Subcutaneous adipose tissue (tissue), 4 donors: ENCODE data around the gene CYBB. TPM values are rescaled to one million over a fixed set of nuclear protein-coding genes. Genes with fewer than 3 reads are reported as not detected.

Experiments used
- CTCF ChIP-seq: fragments of 450-650 bp; IDR thresholded peaks from one replicate; pipeline ENCODE4 v1.5.1; 2016; ENCODE audit warnings: low read depth, mild to moderate bottlenecking, control low read depth, antibody characterized with exemption, moderate library complexity
- total RNA-seq, 4 donors: library from RNA; depleted of rRNA; stranded (reverse); fragments of >200 nt; gene quantifications; one replicate each; pipeline ENCODE4 v1.1.0, GENCODE V29; 2016

CYBB gene
- total RNA-seq, 4 donors from 2014 or later = 23.9 to 80.4 (median 60.2) TPM

DNA sequence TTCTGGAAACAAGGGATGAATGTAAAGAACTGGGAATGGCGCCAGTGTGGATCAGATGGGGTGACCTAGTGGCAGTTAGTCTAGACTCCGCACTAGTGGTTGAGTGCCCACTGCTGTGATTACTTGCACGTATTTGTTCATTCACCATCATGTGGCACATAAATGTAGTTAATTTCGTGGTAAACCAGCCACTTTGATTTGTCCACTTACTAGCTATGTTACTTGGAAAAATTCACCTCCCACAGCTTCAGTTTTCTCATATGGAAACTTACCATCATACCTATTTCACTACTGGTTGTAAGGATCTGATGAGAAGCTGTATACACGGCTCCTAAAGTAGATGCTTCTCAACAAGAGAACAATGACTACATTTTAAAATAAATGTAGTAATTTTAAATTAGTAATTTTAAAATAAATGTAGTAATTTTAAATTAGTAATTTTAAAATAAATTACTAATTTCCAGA lies 67.9 kb downstream of the CYBB start:
- TF ChIP-seq CTCF = no peak

DNA sequence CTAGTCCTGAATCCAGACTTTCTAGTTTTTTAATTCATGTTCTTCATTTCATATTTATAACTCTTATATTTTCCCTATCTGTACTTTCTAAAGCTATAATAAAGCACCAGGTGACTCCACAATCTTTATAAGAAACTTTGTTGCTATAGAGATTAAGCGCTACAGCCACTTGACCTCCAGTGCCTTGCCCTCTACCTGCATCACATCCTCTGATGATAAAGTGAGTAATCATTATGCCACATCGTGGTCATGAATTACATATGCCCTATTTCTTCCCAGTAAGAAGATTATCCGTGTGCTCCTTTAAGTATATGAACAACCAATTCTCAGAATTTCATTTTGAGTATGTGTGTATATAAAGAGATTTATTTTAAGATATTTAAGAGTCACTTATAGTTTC lies 74.3 kb downstream of the CYBB start:
- no peak for TF ChIP-seq CTCF

DNA sequence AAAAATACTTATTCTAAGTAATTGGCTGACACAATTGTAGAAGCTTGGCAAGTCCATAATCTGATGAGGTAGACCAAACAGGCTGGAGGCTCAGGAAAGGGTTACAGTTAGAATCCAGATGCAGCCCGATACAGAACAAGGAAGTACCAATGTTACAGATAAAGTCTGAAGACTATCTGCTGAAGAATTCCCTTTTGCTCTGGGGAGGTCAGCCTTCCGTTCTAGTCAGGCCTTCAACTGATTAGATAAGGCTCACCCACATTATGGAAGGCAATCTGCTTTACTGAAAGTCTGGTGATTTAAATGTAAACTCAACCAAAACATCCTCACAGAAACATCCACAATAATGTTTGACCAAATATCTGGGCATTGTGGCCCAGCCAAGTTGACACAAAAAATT lies 74.9 kb downstream of the CYBB start:
- no peak for TF ChIP-seq CTCF

- no peak for TF ChIP-seq CTCF
Observed at GRCh38 chrX:37860721-37861120, 80.9 kb downstream of the CYBB start.

DNA sequence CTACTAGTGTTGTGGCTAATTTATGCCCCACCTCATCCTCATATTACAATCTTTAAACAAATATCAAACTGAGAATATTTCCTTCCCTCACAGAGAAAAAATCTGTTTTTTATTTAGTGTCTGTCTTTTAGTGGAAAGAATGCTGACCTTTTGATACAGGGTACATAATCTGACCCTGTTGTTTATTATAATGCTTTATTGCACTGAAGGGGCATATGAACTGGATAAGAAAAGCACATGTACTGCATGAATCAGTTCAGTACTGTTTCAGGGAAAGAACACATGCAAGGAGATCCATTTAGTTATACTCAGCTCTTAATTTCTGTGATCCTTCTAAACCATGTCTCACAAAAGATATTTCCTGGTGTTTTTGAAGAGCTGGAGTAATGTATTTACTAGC lies 83.0 kb downstream of the CYBB start:
- no peak for TF ChIP-seq CTCF

Other genes with a start within 250 kb of the CYBB start
- gene LANCL3, start 208.4 kb upstream of the CYBB start, total RNA-seq = under 1 TPM; under 0.01 to 0.88 (median 0.58) TPM
- gene XK, start 94.3 kb upstream of the CYBB start, total RNA-seq = under 1 TPM in 3 of 4 donors, not detected in 1; 0.17 to 0.33 (median 0.22) TPM
- gene DYNLT3, start 67.5 kb downstream of the CYBB start, total RNA-seq = 10 to 100 TPM; 20.5 to 50.5 (median 37.1) TPM
- gene SYTL5, start 226.5 kb downstream of the CYBB start, total RNA-seq = 1 to 10 TPM in 1 of 4 donors, under 1 TPM in 2, not detected in 1; 0.33 to 5.5 (median 0.51) TPM